ENCODE results near the gene IL12RB1.
"Not testable (repeated sequence)": the region's sequence is repeated elsewhere in the genome, so short reads cannot be mapped to it uniquely, and the experiment has no call there.

IL12RB1 gene

GRCh38 chr19:18032102-18032501 is 54.6 kb downstream of the IL12RB1 start:
- H3K27me3 ChIP-seq (ENCODE audit: control insufficient read depth in 1 of 2, insufficient read depth in 2 of 2, low read length in 2 of 2); H3K9me3 ChIP-seq (ENCODE audit: low read length); H3K27ac ChIP-seq (ENCODE audit: low read depth, low read length); H3K36me3 ChIP-seq (ENCODE audit: insufficient read depth, low read length); H3K4me1 ChIP-seq (ENCODE audit: insufficient read depth, low read length); H3K4me3 ChIP-seq (ENCODE audit: low read depth in 1 of 2, low read length in 2 of 2); H3K9ac ChIP-seq (ENCODE audit: low read length): not testable (repeated sequence)

GRCh38 chr19:18031401-18031800 is 55.3 kb downstream of the IL12RB1 start:
- not testable (repeated sequence) for H3K9ac ChIP-seq (ENCODE audit: low read length); H3K27me3 ChIP-seq (ENCODE audit: control insufficient read depth in 1 of 2, insufficient read depth in 2 of 2, low read length in 2 of 2); H3K9me3 ChIP-seq (ENCODE audit: low read length); H3K4me1 ChIP-seq (ENCODE audit: insufficient read depth, low read length); H3K36me3 ChIP-seq (ENCODE audit: insufficient read depth, low read length); H3K4me3 ChIP-seq (ENCODE audit: low read depth in 1 of 2, low read length in 2 of 2); H3K27ac ChIP-seq (ENCODE audit: low read depth, low read length)

DNA sequence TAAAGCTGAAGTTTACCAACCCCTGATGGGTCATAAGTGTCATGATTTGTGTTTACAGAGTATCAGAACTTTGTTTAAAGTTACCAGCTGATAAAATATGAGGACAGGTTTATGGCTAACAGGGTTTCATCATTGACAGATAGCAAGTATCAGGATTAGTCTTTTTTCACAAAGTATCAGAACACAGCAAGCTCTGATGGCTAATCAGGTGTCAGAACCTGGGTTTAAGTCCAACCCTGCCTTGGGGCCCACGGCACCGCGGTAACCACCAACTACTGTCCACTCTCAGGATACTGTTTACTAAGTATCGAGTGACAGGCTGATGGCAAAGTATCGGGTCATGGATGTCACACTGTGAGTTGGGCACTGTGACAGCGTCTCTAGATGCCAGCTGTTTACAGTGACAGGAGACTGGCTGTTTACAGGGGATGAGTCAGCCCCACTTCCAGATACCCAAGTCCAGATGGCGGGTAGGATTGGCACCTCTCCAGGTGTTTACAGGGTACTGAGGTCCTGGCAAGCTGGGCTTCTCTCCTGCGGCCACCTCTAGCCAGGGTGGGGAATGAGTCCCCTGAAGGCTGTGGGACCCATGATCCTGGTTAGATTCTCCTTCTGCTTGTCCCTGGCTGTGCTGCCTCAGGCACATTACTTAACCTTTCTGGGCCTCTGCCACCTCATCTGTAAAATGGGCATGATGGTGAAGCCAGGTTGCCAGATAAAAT is 57.0 kb downstream of the IL12RB1 start:
- Histone ChIP-seq H3K9ac (ENCODE audit: low read length) (no peak overlapping the region), H3K27ac (ENCODE audit: low read depth, low read length) (no peak overlapping the region), H3K4me1 (ENCODE audit: insufficient read depth, low read length) (no peaks in the 10 kb centered on the region), H3K9me3 (ENCODE audit: low read length) (no peaks in the 10 kb centered on the region), H3K27me3 (ENCODE audit: control insufficient read depth in 1 of 2, insufficient read depth in 2 of 2, low read length in 2 of 2) (peaks cover 0 to 7% of the 10 kb centered on the region in 2 donors), H3K4me3 (ENCODE audit: low read depth in 1 of 2, low read length in 2 of 2) (no peak overlapping the region), H3K36me3 (ENCODE audit: insufficient read depth, low read length) (no peaks in the 10 kb centered on the region)

- H3K27me3 ChIP-seq (ENCODE audit: control insufficient read depth in 1 of 2, insufficient read depth in 2 of 2, low read length in 2 of 2): peaks cover 0 to 7% of the 10 kb centered on the region in 2 donors
- no peak overlapping the region for H3K4me3 ChIP-seq (ENCODE audit: low read depth in 1 of 2, low read length in 2 of 2)
- H3K36me3 ChIP-seq (ENCODE audit: insufficient read depth, low read length): no peaks in the 10 kb centered on the region
- H3K4me1 ChIP-seq (ENCODE audit: insufficient read depth, low read length): peaks cover 5% of the 10 kb centered on the region
- no peaks in the 10 kb centered on the region for H3K9me3 ChIP-seq (ENCODE audit: low read length)
- no peak overlapping the region for H3K27ac ChIP-seq (ENCODE audit: low read depth, low read length)
- H3K9ac ChIP-seq (ENCODE audit: low read length): no peak overlapping the region
These were observed 59.6 kb downstream of the IL12RB1 start for GRCh38 chr19:18027151-18027550.

DNA sequence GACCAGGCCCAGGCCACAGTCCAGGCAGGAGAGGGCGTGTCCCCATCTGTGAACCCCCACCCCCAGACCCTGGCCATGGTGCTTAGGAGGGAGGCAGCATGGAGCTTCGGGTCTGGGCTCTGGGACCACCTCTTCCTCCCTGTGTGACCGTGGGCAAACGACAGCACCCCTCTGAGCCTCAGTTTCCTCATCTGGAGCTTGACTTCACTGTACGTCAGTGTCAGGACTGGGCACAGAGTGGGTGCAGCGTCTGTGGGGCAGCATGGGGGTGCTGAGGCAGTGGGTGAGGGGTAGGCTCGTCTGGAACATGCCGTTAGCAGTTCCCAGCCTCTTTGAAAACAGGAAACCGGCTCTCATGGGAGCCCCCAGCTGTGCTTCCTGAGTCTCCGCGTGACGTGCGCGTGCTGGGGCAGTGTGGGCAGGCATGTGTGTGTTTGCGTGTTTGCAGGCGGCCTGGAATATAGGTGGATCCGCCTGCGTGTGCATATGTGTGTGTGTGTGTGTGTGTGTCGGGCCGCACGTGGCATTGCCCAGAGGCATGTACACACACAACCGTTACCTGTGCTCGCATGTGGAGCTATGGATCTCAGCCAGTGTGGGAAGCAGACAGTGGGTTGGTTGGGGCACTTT is 63.0 kb downstream of the IL12RB1 start:
- Histone ChIP-seq H3K9ac (ENCODE audit: low read length) (no peak overlapping the region), H3K27me3 (ENCODE audit: control insufficient read depth in 1 of 2, insufficient read depth in 2 of 2, low read length in 2 of 2) (no peaks in the 10 kb centered on the region), H3K9me3 (ENCODE audit: low read length) (no peaks in the 10 kb centered on the region), H3K27ac (ENCODE audit: low read depth, low read length) (no peak overlapping the region), H3K4me3 (ENCODE audit: low read depth in 1 of 2, low read length in 2 of 2) (no peak overlapping the region), H3K4me1 (ENCODE audit: insufficient read depth, low read length) (peaks cover 21% of the 10 kb centered on the region), H3K36me3 (ENCODE audit: insufficient read depth, low read length) (no peaks in the 10 kb centered on the region)

DNA sequence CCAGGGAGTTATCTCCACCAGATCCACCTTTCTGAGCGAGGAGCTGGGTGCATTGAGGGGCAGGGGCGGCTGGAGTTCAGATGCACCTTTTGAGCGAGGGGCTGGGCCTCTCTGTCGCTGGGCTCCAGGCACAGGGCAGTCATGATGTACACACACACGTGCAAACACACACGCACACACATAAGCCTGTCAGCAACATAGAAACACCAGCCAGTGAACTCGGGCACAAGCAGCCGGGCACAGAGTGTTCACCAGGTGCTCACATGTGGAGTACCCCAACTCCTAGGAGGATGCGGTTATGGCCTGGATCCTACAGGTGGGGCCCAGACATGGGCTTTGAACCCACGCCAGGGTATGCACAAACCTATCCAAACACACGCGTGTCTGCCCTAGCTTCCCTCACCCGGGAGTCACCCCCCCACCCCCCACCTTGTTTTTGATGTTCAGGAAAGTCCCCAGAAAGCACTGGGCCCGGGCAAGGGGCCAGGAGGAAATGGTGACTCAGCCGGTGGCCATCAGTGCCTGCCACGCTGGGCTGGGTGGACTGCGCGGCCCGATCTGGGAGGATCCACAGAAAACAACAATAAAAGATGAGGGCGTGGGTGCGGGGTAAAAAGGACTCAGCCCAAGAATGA is 65.5 kb downstream of the IL12RB1 start:
- H3K27me3 ChIP-seq (ENCODE audit: control insufficient read depth in 1 of 2, insufficient read depth in 2 of 2, low read length in 2 of 2): no peaks in the 10 kb centered on the region
- H3K4me3 ChIP-seq (ENCODE audit: low read depth in 1 of 2, low read length in 2 of 2): no peak overlapping the region
- no peaks in the 10 kb centered on the region for H3K9me3 ChIP-seq (ENCODE audit: low read length)
- no peaks in the 10 kb centered on the region for H3K36me3 ChIP-seq (ENCODE audit: insufficient read depth, low read length)
- peak overlapping the region; percentile 44 for H3K27ac ChIP-seq (ENCODE audit: low read depth, low read length)
- H3K9ac ChIP-seq (ENCODE audit: low read length): no peak overlapping the region
- peaks cover 21% of the 10 kb centered on the region for H3K4me1 ChIP-seq (ENCODE audit: insufficient read depth, low read length)

GRCh38 chr19:18020212-18021085 is 66.3 kb downstream of the IL12RB1 start:
- peaks cover 21% of the 10 kb centered on the region for H3K4me1 ChIP-seq (ENCODE audit: insufficient read depth, low read length)
- peak overlapping the region; percentile 44 for H3K27ac ChIP-seq (ENCODE audit: low read depth, low read length)
- no peak overlapping the region for H3K9ac ChIP-seq (ENCODE audit: low read length)
- no peaks in the 10 kb centered on the region for H3K27me3 ChIP-seq (ENCODE audit: control insufficient read depth in 1 of 2, insufficient read depth in 2 of 2, low read length in 2 of 2)
- no peak overlapping the region for H3K4me3 ChIP-seq (ENCODE audit: low read depth in 1 of 2, low read length in 2 of 2)
- no peaks in the 10 kb centered on the region for H3K9me3 ChIP-seq (ENCODE audit: low read length)
- peaks cover under 1% of the 10 kb centered on the region for H3K36me3 ChIP-seq (ENCODE audit: insufficient read depth, low read length)

DNA sequence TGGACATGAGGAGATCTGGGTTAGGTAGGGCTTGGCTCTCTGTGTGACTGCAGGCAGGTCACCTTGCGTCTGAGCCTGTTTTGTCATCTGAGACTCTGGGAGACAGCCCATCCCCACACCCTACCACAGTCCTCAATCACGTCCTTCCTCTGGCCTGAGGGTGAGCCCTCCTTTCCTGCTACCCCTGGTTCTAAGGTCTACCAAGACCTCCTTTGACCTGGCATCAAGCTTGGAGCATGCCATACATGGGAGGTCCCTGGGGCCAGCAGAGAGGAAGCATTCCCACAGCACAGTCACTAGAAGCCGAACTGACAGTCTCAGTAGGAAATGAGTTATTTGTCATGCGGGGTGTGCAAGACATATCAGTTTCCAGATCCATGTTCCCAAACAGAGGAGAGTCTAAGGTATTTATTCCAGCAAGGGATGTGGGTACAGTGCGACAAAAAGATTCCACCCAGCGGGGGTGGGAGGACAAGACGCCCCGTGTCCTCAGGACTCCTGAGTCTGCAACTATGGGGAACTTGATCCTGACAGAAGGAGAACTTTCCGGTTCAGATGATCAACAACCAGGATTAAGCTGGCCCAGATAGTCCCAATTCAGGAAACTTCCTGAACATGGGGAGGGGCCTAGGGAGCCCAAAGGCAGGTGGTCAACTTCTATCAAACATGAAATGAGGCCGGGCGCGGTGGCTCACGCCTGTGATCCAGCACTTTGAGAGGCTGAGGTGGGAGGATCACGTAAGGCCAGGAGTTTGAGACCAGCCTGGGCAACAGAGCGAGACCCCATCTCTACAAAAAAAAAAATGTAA is 69.3 kb downstream of the IL12RB1 start:
- Histone ChIP-seq H3K9ac (ENCODE audit: low read length) (no peak overlapping the region), H3K36me3 (ENCODE audit: insufficient read depth, low read length) (peaks cover 18% of the 10 kb centered on the region), H3K9me3 (ENCODE audit: low read length) (no peaks in the 10 kb centered on the region), H3K27ac (ENCODE audit: low read depth, low read length) (no peak overlapping the region), H3K4me3 (ENCODE audit: low read depth in 1 of 2, low read length in 2 of 2) (no peak overlapping the region), H3K27me3 (ENCODE audit: control insufficient read depth in 1 of 2, insufficient read depth in 2 of 2, low read length in 2 of 2) (no peaks in the 10 kb centered on the region), H3K4me1 (ENCODE audit: insufficient read depth, low read length) (peaks cover 15% of the 10 kb centered on the region)

GRCh38 chr19:18016209-18016910 is 70.4 kb downstream of the IL12RB1 start:
- H3K36me3 ChIP-seq (ENCODE audit: insufficient read depth, low read length): peaks cover 21% of the 10 kb centered on the region
- H3K4me3 ChIP-seq (ENCODE audit: low read depth in 1 of 2, low read length in 2 of 2): no peak overlapping the region
- no peaks in the 10 kb centered on the region for H3K27me3 ChIP-seq (ENCODE audit: control insufficient read depth in 1 of 2, insufficient read depth in 2 of 2, low read length in 2 of 2)
- H3K4me1 ChIP-seq (ENCODE audit: insufficient read depth, low read length): peaks cover 10% of the 10 kb centered on the region
- H3K27ac ChIP-seq (ENCODE audit: low read depth, low read length): no peak overlapping the region
- H3K9ac ChIP-seq (ENCODE audit: low read length): no peak overlapping the region
- H3K9me3 ChIP-seq (ENCODE audit: low read length): no peaks in the 10 kb centered on the region

- H3K27me3 ChIP-seq (ENCODE audit: control insufficient read depth in 1 of 2, insufficient read depth in 2 of 2, low read length in 2 of 2): no peaks in the 10 kb centered on the region
- no peak overlapping the region for H3K27ac ChIP-seq (ENCODE audit: low read depth, low read length)
- no peaks in the 10 kb centered on the region for H3K4me1 ChIP-seq (ENCODE audit: insufficient read depth, low read length)
- no peaks in the 10 kb centered on the region for H3K9me3 ChIP-seq (ENCODE audit: low read length)
- no peak overlapping the region for H3K9ac ChIP-seq (ENCODE audit: low read length)
- H3K36me3 ChIP-seq (ENCODE audit: insufficient read depth, low read length): peaks cover 35% of the 10 kb centered on the region
- no peak overlapping the region for H3K4me3 ChIP-seq (ENCODE audit: low read depth in 1 of 2, low read length in 2 of 2)
These were observed 72.5 kb downstream of the IL12RB1 start for GRCh38 chr19:18014197-18014596.
